ENCODE measurements around the gene MUC20. TPM values are rescaled to one million over a fixed set of nuclear protein-coding genes. Genes with fewer than 3 reads are reported as not detected.

MUC20 gene
- total and polyA plus RNA-seq, 9 donors, result 1.5 to 25.5 (median 11.0) TPM

DNA sequence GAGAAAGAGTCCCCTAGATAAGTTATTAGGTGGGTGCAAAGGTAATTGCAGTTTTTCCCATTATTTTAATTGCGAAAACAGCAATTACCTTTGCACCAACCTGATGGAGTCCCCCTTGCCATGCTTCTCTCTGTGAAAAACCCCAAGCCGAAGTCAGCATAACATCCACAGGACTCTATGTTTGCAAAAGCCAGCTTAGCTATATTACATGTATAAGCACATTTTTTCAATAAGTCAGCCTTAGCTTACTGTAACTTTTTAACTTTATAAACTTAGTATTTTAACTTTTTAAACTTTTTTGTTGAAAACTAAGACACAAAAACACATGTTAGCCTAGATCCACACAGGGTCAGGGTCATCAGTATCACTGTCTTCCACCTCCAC lies 21.4 kb upstream of the MUC20 start:
- no peak for TF ChIP-seq EP300 (IDR thresholded peaks at IDR 0.05)
- TF ChIP-seq, protein P1, sequence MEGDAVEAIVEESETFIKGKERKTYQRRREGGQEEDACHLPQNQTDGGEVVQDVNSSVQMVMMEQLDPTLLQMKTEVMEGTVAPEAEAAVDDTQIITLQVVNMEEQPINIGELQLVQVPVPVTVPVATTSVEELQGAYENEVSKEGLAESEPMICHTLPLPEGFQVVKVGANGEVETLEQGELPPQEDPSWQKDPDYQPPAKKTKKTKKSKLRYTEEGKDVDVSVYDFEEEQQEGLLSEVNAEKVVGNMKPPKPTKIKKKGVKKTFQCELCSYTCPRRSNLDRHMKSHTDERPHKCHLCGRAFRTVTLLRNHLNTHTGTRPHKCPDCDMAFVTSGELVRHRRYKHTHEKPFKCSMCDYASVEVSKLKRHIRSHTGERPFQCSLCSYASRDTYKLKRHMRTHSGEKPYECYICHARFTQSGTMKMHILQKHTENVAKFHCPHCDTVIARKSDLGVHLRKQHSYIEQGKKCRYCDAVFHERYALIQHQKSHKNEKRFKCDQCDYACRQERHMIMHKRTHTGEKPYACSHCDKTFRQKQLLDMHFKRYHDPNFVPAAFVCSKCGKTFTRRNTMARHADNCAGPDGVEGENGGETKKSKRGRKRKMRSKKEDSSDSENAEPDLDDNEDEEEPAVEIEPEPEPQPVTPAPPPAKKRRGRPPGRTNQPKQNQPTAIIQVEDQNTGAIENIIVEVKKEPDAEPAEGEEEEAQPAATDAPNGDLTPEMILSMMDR (IDR thresholded peaks at IDR 0.05), result no peak
- no peak for TF ChIP-seq POLR2A (IDR thresholded peaks at IDR 0.05)
- intact Hi-C loops (cut with DNase I), result no loop called here
- no peak overlapping the region for H3K4me3 ChIP-seq
- H3K4me1 ChIP-seq (ENCODE audit: insufficient read depth), result no peaks in the 10 kb centered on the region
- no peak overlapping the region for H3K27ac ChIP-seq
- 70 to 81% (median 78%) methylated on average over 2 of the region's 2 CpGs for WGBS, 3 donors
- DNase-seq, result no peak
- H3K9me3 ChIP-seq, result no peaks in the 10 kb centered on the region
- no peaks in the 10 kb centered on the region for H3K27me3 ChIP-seq
- no peaks in the 10 kb centered on the region for H3K36me3 ChIP-seq

DNA sequence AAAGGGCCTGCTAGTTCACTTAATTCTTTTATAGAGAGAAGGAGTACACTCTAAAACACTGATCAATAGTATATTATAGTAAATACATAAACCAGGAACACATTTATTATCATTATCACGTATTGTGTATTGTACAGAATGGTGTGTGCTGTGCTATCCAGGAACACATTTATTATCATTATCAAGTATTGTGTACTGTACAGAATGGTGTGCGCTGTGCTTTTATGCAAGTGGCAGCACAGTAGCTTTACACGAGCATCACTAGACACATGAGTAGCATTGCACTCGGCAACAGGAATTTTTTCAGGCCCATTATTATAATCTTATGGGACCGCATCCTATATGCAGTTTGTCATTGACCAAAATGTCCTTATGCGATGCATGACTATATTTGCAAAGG lies 20.9 kb upstream of the MUC20 start:
- no peak for DNase-seq
- Histone ChIP-seq H3K4me1 (ENCODE audit: insufficient read depth) (no peaks in the 10 kb centered on the region), H3K9me3 (no peaks in the 10 kb centered on the region), H3K36me3 (no peaks in the 10 kb centered on the region), H3K27me3 (no peaks in the 10 kb centered on the region), H3K27ac (no peak overlapping the region), H3K4me3 (no peak overlapping the region)
- TF ChIP-seq POLR2A (IDR thresholded peaks at IDR 0.05) (no peak), EP300 (IDR thresholded peaks at IDR 0.05) (no peak)
- TF ChIP-seq, protein P1 (IDR thresholded peaks at IDR 0.05), result no peak
- WGBS, 3 donors, result 63 to 85% (median 64%) methylated on average over 6 of the region's 6 CpGs
- intact Hi-C loops (cut with DNase I), result no loop called here

DNA sequence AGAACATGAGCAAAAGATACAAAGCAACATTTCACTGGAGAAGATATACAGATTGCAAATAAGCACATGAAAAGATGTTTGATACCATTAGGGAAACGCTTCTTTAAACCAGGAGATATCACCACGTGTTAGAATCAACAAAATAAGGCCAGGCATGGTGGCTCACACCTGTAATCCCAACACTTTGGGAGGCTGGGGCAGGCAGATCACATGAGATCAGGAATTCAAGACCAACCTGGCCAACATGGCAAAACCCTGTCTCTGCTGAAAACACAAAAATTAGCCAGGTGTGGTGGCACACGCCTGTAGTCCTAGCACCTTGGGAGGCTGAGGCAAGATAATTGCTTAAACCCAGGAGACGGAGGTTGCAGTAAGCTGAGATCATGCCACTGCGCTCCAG lies 20.5 kb upstream of the MUC20 start:
- H3K4me1 ChIP-seq (ENCODE audit: insufficient read depth), result no peaks in the 10 kb centered on the region
- H3K27me3 ChIP-seq, result no peaks in the 10 kb centered on the region
- H3K36me3 ChIP-seq, result no peaks in the 10 kb centered on the region
- no peaks in the 10 kb centered on the region for H3K9me3 ChIP-seq
- H3K27ac ChIP-seq, result no peak overlapping the region
- TF ChIP-seq EP300 (IDR thresholded peaks at IDR 0.05), result no peak
- TF ChIP-seq POLR2A (IDR thresholded peaks at IDR 0.05), result no peak
- TF ChIP-seq, protein P1 (IDR thresholded peaks at IDR 0.05), result no peak
- DNase-seq, result no peak
- H3K4me3 ChIP-seq, result no peak overlapping the region
- intact Hi-C loops (cut with DNase I), result no loop called here
- 74 to 79% (median 78%) methylated on average over 5 of the region's 5 CpGs for WGBS, 3 donors

DNA sequence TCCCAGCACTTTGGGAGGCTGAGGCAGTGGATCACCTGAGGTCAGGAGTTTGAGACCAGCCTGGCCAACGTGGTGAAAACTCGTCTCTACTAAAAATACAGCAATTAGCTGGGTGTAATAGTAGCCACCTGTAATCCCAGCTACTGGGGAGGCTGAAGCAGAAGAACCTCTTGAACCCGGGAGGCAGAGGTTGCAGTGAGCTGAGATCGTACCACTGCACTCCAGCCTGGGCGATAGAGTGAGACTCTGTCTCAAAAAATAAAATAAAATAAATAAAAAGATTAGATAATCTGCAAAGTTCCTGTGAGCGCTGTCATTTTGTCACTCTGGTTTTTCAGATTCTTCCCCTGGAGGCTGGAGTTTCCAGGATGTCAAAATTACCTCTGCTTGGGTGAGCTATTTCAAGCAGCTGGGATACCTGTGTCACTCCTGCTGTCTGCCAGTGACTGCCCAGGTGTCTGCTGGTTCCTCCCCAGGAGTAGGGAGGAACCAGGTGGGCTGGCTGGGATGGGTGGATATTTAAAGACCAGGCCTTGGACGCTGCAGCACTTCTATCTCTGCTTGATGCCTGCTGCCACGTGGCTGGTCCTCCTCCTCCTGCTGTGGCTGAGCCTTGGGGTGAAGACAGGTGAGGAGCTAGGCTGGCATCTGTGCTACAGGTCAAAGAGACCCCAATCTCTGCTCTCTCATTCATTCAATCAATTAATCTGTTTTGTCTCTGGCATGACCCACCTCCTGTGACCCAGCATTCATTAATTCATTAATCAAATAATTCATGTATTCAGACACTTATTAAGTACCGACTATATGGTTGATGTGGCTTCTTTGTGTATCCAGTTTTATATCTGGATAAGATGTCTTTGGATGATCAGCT lies 19.5 kb upstream of the MUC20 start:
- Histone ChIP-seq H3K36me3 (no peaks in the 10 kb centered on the region), H3K4me3 (no peak overlapping the region), H3K27me3 (no peaks in the 10 kb centered on the region), H3K27ac (no peak overlapping the region), H3K4me1 (ENCODE audit: insufficient read depth) (no peaks in the 10 kb centered on the region), H3K9me3 (no peaks in the 10 kb centered on the region)
- intact Hi-C loops (cut with DNase I), result no loop called here
- 59 to 70% (median 68%) methylated on average over 9 of the region's 9 CpGs for WGBS, 3 donors
- TF ChIP-seq POLR2A (IDR thresholded peaks at IDR 0.05) (no peak), EP300 (IDR thresholded peaks at IDR 0.05) (no peak)
- TF ChIP-seq, protein P1 (IDR thresholded peaks at IDR 0.05), result no peak
- DNase-seq, result no peak

Measured in ovary (tissue), 9 donors.